GM18909 (cell line): ENCODE data around the gene CPEB4.

ENCODE experiments used
- ATAC-seq: cut with Tn5 transposase; IDR thresholded peaks from one replicate; pipeline ENCODE4 v1.9.1; 2021; ENCODE audit warnings: mild to moderate bottlenecking; ENCODE audit not compliant: unreplicated experiment, poor library complexity

Gene CPEB4

DNA sequence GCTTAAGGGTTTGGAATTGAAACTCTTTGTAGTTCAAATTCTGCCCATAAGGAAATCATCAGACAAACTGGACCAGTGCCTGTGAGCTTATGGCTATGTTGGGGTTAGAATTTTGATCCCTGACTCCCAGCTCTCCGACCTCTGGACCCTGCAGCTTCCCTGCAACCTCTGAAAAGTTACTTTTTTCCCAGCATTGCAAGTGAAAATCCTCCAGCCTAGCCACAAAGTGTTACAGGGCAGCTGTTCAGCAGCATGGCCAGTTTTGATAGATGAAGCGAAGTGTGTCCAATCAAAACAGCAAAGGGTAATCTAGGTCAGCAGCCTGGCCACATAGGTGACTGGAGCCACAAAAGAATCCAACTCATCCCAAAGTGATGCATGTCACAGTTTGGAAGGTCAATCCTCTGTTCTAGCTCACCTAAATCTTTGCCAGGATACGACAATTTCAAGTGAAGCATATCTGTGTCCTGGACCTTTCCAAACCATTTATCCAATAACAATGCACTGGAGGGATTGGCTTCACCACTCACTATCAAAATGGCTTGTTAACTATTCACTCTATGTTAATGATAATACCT is 4.7 kb upstream of the CPEB4 start:
- no peak for ATAC-seq

DNA sequence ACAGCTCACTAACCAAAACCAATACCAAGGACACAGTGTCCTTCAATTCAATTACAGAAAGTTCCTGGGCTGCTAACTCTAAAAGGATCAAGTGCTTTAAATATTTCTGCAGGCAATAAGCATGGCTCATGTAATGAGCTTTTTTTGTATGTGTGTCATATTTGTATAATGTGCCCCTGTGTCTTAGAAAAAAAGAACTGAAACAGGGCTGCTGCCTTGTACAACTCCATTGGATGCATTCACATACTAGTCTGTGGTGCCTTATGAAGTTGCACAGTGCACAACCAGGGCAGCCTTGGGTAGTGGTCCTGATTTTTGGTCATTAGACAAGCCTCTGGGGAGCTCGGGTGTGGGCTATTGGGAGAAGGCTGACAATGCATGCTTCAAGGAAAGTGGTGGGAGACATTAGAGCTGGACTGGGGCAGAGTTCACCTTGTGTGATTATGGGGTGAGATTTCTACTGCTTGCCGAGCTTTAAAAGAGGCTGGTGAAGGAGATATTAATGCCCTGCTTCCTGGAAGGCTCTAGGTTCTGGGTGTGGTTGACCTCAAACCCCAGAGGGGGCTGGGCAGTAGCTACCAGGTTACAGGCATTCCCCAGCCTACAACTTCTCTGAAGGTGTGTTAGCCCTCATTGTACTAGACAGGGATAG is 3.6 kb upstream of the CPEB4 start:
- ATAC-seq, result no peak

DNA sequence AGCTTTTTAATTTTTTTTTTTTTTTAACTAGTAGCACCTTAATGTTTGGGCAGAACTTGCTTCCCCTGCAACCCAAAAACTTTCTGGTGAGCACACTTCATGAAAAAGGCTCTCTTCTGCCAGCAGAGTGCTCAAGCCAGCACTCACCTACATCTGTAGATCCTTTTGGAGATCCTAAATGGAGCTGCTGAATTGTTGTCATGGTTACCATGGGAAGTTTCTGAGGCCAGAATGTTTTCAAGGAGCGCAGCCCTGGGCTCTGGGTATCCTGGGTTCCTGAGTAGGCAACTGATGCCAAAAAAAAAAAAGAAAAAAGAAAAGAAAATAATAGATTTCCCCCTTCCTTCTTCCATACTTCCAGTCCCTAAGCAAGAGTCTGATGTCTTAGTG is 3.1 kb upstream of the CPEB4 start:
- ATAC-seq, result no peak

DNA sequence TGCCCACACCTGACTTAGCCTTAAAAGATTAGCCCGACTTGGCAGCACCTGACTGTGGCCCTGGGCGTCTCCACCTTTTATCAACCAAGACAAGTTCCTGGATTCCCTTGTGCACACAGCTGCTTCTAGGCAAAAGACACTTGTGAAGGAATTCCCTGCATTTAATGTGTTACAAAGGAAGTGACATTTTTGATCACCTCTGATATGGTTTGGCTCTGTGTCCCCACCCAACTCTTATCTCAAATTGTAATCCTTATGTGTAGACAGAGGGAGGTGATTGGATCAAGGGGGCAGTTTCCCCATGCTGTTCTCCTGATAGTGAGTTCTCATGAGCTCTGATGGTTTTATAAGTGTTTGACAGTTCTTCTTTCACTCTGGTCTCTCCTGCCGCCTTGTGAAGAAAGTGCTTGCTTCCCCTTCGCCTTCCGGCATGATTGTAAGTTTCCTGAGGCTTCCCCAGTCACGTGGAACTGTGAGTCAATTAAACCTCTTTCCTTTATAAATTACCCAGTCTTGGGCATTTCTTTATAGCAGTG is 2.6 kb upstream of the CPEB4 start:
- no peak for ATAC-seq

DNA sequence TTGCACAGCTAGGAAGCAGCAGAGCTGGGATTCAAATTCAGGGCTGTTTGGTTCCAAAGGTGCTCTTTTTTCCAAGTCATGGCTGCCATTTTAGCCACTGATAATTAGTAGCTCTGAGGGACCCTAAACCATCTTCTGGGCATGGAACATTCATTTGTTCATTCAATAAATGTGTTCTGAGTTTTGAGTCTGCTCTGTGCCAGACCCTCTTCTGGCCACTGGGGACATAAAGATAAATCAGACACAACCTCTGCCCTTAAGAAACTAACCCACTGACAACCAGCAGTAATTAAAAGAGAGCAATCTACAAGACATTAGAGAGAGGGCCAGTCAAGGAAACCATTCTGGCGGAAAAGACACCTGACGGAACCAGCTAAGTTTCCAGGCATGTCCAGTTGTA is 2.0 kb upstream of the CPEB4 start:
- ATAC-seq, result no peak

DNA sequence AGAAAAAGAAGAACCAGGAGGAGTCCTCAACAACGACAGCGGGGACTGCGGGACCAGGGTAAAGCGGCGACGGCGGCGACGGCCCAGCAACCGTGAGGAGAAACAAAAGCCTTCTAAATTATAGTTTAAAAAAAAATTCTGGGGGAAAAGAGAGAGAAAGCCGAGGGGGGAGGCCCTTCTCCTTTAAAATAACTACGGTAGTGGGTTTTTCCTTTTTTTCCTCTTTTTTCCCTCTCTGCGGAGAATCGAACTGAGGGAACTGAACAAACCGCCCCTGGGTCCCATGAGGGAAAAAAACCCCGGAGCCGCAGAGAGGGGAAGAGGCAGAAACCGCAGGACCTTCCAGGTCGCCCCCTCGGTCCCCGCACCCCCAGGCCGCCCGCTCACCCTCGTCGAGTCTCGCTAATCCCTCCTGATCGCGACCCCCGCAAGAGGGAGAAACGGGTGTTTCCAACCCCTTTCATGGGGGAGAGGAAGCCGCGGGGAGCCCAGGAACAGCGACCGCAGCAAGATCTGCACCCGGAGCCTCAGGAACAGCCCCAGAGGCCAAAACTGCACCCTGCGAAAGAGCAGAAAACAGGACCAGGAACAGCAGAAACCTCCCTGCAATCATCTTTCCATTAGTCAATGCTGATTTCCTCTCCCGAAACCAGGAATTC is 453 bp downstream of the CPEB4 start:
- no peak for ATAC-seq

DNA sequence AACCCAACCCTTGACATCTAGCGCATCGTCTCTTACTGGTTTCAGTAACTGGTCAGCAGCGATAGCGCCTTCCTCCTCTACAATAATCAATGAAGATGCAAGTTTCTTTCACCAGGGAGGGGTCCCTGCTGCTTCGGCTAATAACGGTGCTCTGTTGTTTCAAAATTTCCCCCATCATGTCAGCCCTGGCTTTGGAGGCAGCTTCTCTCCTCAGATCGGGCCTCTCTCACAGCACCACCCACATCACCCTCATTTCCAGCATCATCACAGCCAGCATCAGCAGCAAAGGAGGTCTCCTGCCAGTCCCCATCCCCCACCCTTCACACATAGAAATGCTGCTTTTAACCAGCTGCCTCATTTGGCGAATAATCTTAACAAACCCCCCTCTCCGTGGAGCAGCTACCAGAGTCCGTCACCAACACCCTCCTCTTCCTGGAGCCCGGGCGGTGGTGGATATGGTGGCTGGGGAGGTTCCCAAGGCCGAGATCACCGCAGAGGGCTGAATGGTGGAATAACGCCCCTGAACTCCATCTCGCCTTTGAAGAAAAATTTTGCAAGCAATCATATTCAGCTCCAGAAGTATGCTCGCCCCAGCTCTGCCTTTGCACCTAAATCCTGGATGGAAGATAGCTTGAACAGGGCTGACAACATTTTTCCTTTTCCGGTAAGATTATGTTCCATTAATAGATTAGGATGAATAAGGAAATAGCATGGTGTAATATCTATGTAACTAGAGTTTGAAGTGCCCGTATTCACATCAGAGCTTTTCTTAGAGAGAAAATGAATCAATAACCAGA is 2.2 kb downstream of the CPEB4 start:
- ATAC-seq, result no peak

DNA sequence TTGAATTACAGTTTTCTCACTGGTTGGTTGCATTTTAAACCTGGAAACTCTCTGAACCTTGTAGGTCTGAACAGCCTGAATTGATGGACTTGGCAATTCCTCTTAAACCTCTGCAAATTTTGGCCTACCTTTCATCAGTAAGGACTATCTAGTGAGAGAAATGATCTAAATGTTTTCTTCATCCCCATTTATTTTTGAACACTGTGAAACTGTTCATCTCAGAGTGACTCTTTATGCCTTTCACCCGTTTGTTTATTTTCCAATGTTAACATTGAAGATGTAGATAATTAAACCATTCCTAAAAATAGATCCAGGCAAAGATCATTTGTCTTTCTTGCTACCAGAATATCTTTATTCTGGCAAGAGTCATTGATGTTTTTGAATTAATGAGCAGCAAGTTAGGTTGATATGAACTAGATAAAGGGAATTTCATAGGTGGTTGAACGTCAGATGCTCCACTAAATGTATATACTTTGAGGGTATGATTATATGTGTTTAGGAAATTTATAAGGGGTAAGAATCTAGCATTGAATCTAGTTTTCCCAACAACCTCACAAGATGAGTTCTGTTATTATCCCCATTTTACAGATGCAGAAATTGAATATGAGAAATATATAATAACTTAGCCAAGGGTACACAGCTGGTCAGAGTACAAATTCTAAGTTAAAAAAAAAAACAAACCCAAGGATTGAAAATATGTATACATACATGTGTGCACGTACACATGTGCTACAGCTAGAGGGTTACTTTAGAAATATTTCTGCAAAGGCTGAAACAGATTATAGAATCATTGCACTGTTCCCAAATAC is 3.4 kb downstream of the CPEB4 start:
- no peak for ATAC-seq

DNA sequence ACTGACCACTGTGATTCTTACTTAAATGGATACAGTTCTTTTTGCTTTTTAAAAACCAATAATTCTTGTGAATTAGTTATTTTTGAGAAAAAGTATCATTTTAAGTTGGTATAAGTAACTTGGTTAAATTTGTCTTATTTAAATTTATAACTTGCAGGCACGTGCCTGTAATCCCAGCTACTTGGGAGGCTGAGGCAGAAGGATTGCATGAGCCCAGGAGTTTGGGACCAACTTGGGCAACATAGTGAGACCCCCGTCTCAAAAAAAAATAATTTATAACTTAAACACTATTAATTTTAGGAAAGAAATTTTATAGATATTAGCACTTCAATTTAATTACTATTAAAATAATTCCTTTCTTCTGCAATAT is 5.0 kb downstream of the CPEB4 start:
- no peak for ATAC-seq

DNA sequence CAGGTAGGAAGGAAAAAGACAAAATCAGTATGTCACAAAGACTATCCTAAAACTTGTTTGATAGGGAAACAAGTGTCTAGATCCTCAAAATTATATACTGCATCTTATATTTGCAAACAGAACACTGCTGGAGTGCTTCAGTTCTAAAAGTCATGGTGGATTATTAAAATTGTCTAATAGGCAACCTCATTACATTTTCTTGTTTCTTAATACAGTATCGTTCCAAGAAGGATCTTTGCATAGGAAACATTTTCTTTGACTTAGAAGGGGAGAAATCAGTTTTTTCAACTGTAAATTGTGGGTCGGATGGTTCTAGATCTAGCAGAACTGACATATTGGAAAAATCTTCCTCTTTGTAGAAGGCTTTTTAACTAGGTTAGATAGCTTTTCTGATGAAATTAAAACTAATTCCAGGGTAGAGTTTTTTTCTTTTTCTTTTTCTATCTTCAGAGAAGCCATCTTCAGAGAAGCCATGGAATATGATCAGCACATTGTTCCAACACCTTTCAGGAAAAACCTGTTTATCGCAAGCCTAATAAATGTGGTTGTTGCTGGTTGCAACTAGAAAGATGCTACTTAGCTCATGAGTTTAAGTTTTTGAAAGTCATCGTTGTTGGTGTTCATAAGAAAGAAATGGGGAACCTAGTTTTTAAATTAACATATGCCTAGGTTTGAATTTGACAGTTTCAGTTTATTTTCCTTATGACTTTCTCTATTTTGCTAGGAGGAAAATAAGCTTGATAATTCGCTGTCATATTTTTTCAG is 7.4 kb downstream of the CPEB4 start:
- no peak for ATAC-seq

DNA sequence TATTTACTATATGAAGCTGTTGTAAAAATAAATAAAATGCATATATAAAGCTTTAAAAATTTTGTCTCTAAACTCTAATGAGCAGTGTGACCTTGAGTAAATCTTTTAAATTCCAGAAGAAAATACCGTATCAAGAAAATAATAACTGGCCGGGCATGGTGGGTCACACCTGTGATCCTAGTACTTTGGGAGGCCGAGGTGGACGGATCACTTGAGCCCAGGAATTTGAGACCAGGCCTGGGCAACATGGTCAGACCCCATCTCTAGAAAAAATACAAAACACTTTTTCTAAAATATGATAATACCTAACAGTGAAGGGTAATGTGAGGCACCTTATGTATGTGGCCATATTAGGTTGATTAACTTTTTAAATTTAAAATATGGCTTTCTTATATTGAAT is 8.5 kb downstream of the CPEB4 start:
- ATAC-seq, result no peak

DNA sequence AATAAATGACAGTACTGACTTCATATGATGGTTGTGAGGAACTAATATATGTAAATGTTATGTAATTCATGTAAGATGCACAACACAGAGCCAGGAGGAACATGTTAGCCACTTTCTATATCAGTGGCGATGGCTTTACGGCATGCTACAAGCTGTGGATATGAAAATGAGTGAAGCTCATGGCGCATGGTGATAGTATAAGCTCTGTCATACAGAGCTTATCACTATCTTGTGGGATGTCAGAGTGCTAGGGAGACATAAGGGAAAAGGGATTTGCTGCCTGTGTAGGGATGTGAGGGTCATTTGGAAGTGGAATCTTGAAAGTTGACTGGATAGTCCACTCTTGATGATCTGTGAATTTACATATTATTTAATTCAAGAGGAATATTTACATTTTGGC is 13.6 kb downstream of the CPEB4 start:
- ATAC-seq, result no peak

DNA sequence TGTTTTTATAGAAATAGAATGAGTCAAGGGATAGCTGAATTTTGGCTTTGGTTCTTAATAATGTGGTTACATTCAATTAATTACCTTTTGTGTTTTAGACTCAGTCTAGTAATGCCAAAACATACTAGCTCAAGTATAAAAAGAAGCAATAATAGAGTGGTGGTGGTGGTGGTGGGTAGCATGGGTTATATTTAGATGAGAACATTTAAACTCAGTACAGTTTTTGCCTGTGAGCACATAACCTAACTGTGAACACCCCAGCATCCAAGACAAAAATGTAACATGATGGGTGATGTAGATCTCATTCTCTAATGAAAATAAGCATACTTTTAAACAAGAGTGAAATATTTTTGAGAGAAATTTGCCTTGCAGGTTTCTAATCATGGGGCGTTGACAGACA is 14.2 kb downstream of the CPEB4 start:
- ATAC-seq, result no peak

DNA sequence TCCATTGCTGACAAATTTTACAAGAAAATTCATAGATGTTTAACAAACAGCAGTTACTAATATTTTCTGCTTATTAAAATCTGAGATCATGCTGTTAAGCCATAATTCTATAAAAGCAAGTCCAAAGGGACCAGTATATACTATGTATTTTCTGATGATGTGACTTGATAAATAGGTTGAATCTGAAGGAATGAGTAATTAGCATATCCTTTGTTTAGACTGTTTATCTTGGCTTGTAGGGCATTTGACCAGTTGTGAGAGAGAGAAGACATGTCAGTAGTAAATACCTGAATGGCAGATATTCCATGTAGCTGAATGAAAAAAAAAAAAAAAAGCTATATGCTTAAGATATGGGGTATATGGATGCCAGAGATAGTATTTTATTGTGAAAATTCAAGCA is 14.6 kb downstream of the CPEB4 start:
- ATAC-seq, result no peak

DNA sequence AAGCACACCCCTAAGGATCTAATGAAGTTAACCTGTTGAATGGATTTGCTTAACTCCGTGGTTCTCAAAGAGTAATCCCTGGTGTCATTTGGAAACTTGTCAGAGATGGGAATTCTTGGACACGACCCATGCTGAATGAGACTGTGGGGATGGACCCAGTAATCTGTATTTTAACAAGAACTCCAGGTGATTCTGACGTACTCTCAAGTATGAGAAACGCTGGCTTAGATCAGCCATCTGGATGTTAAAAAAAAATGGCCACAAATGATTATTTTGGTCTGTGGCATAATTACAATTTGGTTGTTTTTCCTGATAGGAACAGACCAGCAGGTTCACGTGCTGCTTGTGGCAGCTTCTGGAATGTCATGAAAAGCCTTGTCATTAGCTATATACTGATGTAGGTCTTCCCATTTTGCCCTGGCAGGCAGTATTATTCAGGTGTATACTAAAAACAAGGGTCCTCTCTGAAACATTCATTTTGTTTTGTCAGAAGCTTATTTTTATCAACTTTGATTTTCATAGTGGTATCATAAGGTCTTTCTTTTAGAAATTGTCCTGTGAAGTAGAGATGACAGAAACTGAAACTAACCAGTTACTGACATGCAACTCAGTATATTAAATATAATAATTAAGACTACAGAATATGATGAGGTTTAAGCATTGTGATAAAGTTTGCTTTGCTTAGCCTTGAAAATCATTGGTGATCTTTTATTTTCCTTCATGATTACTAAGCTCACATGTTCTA is 15.4 kb downstream of the CPEB4 start:
- no peak for ATAC-seq

DNA sequence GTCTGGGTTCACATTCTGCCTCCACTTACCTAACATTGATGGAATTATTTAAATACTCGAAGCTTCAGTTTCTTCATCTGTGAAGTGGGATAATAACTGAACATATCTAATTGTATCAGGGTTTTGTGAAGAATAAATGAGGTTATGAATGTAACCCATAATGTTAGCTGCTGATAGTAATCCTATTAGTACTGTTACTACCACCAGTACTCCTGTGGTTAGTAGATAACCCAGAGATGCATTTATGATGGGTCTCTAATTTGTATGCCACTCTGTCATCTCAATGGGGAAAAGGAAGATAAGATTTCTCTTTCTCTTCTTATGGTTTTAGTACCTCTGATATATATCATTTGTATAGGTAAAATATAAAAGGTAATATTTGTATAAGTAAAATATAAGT is 16.0 kb downstream of the CPEB4 start:
- no peak for ATAC-seq

DNA sequence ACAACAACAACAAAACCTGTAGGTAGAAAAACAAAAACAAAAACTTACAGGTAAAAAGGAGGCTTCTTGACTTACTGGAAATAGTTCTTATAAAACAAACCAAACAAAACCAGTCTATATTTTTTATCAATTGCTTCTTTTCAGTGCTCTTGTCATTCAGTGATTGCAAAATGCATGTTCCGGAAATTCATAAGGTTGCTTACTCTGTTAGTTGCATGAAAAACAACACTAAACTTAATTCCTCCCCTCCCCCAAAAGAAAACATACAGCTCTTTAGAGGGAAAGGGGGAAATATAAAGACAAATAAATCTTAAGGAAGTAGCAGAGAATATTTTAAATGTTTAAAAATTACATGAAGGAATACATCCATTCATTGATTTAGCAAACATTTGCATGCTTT is 19.1 kb downstream of the CPEB4 start:
- ATAC-seq, result no peak

DNA sequence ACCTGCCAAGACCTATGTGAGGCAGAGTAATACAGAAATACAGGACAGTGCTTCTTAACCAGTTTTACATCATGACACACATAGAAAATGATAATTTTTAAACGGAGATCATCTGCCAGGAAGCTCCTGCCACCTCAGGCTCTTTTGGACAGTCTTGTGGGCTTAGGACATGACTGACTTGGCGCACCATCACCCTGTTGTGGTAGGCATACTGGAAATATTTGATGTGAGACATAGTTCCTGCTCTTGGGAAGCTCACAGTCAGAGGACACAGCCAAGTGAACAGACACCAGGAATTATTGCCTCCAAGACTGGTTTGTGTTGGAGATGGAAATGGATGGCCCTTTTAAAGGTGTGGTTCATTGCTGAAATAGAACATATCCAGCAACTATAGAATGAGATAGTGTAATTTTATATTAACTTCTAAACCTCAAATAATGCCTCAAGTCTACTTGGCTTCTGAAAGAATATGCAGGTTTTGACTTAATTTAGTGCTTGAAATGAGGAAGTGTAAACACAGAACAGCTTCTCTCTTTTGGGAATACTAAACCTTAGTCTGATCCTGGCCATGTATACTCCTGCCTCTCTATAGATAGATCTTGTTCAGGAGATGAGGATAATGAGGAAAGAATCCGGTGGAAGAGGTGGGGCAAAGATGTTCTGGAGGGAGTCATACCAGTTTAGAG is 19.7 kb downstream of the CPEB4 start:
- ATAC-seq, result no peak
